Activated CD4-positive, alpha-beta T cell treated with anti-CD3 and anti-CD28 coated beads, Interleukin-2, amount 50 U/mL, for 16 hours (primary cell): ENCODE data around the gene TPK1.

Source experiments
- DNase-seq: peaks from one replicate; pipeline ENCODE4 v3.0.0-alpha.2; 2020

The TPK1 gene

GRCh38 chr7:144835652-144836544, at the start of gene TPK1:
TSS of gene TPK1 (minus strand) at chr7:144836053. CDS start at chr7:144835602, 451 bp downstream.
- DNase-seq = peak; percentile 94

GRCh38 chr7:144885478-144885877, 49.6 kb upstream of the TPK1 start:
- DNase-seq = no peak

- DNase-seq = no peak
Observed at GRCh38 chr7:144884896-144885295, 49.0 kb upstream of the TPK1 start.

- DNase-seq = no peak
Observed at GRCh38 chr7:144873316-144873845, 37.5 kb upstream of the TPK1 start.

- DNase-seq = no peak
Observed at GRCh38 chr7:144869082-144869481, 33.2 kb upstream of the TPK1 start.

- DNase-seq = no peak
Observed at GRCh38 chr7:144866189-144866588, 30.3 kb upstream of the TPK1 start.

GRCh38 chr7:144863320-144863647, 27.4 kb upstream of the TPK1 start:
- no peak for DNase-seq

- DNase-seq = no peak
Observed at GRCh38 chr7:144862612-144863319, 26.9 kb upstream of the TPK1 start.

- DNase-seq = no peak
Observed at GRCh38 chr7:144859739-144860138, 23.9 kb upstream of the TPK1 start.

- DNase-seq = no peak
Observed at GRCh38 chr7:144857463-144857862, 21.6 kb upstream of the TPK1 start.

GRCh38 chr7:144854839-144855424, 19.1 kb upstream of the TPK1 start:
- DNase-seq = no peak

- DNase-seq = no peak
Observed at GRCh38 chr7:144853542-144853941, 17.7 kb upstream of the TPK1 start.

- no peak for DNase-seq
Observed at GRCh38 chr7:144848078-144848477, 12.2 kb upstream of the TPK1 start.

- peak; percentile 73 for DNase-seq
Observed at GRCh38 chr7:144842377-144842851, 6.6 kb upstream of the TPK1 start.

GRCh38 chr7:144836545-144836842, 641 bp upstream of the TPK1 start:
- DNase-seq = no peak

- DNase-seq = peak; percentile 53
Observed at GRCh38 chr7:144835155-144835611, 670 bp downstream of the TPK1 start.

GRCh38 chr7:144834641-144835144, 1.2 kb downstream of the TPK1 start:
- peak; percentile 56 for DNase-seq

GRCh38 chr7:144830811-144831210, 5.0 kb downstream of the TPK1 start:
- no peak for DNase-seq

GRCh38 chr7:144830024-144830785, 5.6 kb downstream of the TPK1 start:
- DNase-seq = no peak

- no peak for DNase-seq
Observed at GRCh38 chr7:144827621-144828020, 8.2 kb downstream of the TPK1 start.

- no peak for DNase-seq
Observed at GRCh38 chr7:144826208-144826607, 9.6 kb downstream of the TPK1 start.

GRCh38 chr7:144824360-144824759, 11.5 kb downstream of the TPK1 start:
- no peak for DNase-seq

GRCh38 chr7:144822223-144822622, 13.6 kb downstream of the TPK1 start:
- DNase-seq = no peak
